HCT116 (cell line): ENCODE data around the gene MAPRE2. TPM values are rescaled to one million over a fixed set of nuclear protein-coding genes. Genes with fewer than 3 reads are reported as not detected.

ENCODE experiments used
- ATAC-seq: fragments of 200-7000 bp; cut with Tn5 transposase; 2 replicates; pipeline ENCODE4 v1.9.1; 2020; ENCODE audit warnings: mild to moderate bottlenecking, moderate library complexity
- BruUV-seq: library from RNA; stranded (reverse); fragments of 400-500 nt; replicated peaks from 2 replicates; lab custom pipeline; 2021; lab: Mats Ljungman, UMichigan
- CTCF ChIA-PET: fragments of 300-600 bp; sonication (Branson Sonifier 250); formaldehyde crosslinking; loops from one replicate; lab custom pipeline; 2021; ENCODE audit warnings: antibody characterized with exemption; lab: Charles Lee
- POLR2A ChIA-PET: fragments of 300-600, 350-600 bp; sonication (Branson Sonifier 250); formaldehyde crosslinking; loops from one replicate; lab custom pipeline; 2021; ENCODE audit warnings: antibody characterized with exemption; lab: Charles Lee
- RAD21 ChIA-PET, 2 experiments: fragments of 300-600 bp; sonication (Branson Sonifier 250); formaldehyde crosslinking; loops; one replicate each; lab custom pipeline; 2023; ENCODE audit warnings: low total read pairs in 2 of 2; ENCODE audit not compliant: uncharacterized antibody in 2 of 2, unreplicated experiment in 2 of 2, low non-redundant PET in 1 of 2; lab: Charles Lee
- DNase-seq: peaks from one replicate; pipeline ENCODE4 v3.0.0-alpha.2; 2010; ENCODE audit warnings: low read depth, low spot score
- H2AFZ ChIP-seq: fragments of 200-600 bp; shearing (Covaris generic), sonication (generic); 2 replicates; pipeline ENCODE4 v1.6.1; 2017; ENCODE audit warnings: low read depth, mixed run types, mixed read lengths, antibody characterized with exemption, low read length; ENCODE audit not compliant: poor library complexity, severe bottlenecking
- H3K27ac ChIP-seq: 2 replicates; pipeline ENCODE4 v1.5.1; 2012; ENCODE audit warnings: low read depth, low read length
- H3K27me3 ChIP-seq: fragments of 200-600 bp; sonication (generic); 2 replicates; pipeline ENCODE4 v1.6.1; 2016; ENCODE audit warnings: mixed run types, low read length, mixed read lengths; ENCODE audit not compliant: insufficient read depth
- H3K36me3 ChIP-seq, 2 experiments: fragments of 200-500 bp in 1 of 2; fragments of 200-600 bp in 1 of 2; sonication (Bioruptor generic) in 1 of 2; sonication (generic) in 1 of 2; 2 replicates each; pipeline versions ENCODE4 v1.5.1 to v1.6.1; 2014 to 2016; ENCODE audit warnings: low read length in 2 of 2, inconsistent platforms in 1 of 2, mixed read lengths in 1 of 2, mixed run types in 1 of 2; ENCODE audit not compliant: insufficient read depth in 2 of 2, control insufficient read depth in 1 of 2
- H3K4me1 ChIP-seq, 2 experiments: fragments of 200-600 bp in 1 of 2; sonication (generic) in 1 of 2; 2 replicates each; pipeline versions ENCODE4 v1.5.1 to v1.6.1; 2012 to 2017; ENCODE audit warnings: low read length in 2 of 2, inconsistent platforms in 1 of 2, mild to moderate bottlenecking in 1 of 2, mixed read lengths in 1 of 2, mixed run types in 1 of 2, moderate library complexity in 1 of 2; ENCODE audit not compliant: insufficient read depth in 2 of 2, control insufficient read depth in 1 of 2
- H3K4me2 ChIP-seq: fragments of 200-600 bp; sonication (generic); 2 replicates; pipeline ENCODE4 v1.6.1; 2017; ENCODE audit warnings: mixed run types, low read length, mixed read lengths
- H3K4me3 ChIP-seq, 2 experiments: fragments of 200-600 bp in 1 of 2; sonication (generic) in 1 of 2; replicated peaks in 1 of 2; 2 replicates each; pipeline ENCODE4 v1.5.1; 2011 to 2016; ENCODE audit warnings: low read length in 2 of 2, control low read depth in 1 of 2, low read depth in 1 of 2, mild to moderate bottlenecking in 1 of 2, mixed read lengths in 1 of 2, mixed run types in 1 of 2
- H3K79me2 ChIP-seq: fragments of 200-600 bp; sonication (generic); 2 replicates; pipeline ENCODE4 v1.6.1; 2017; ENCODE audit warnings: mild to moderate bottlenecking, mixed run types, low read length, moderate library complexity, mixed read lengths; ENCODE audit not compliant: insufficient read depth
- H3K9ac ChIP-seq: fragments of 200-600 bp; sonication (generic); 2 replicates; pipeline ENCODE4 v1.6.1; 2016; ENCODE audit warnings: low read length, mixed read lengths
- H3K9me2 ChIP-seq: fragments of 200-600 bp; sonication (generic), shearing (Covaris generic); 2 replicates; pipeline ENCODE4 v1.6.1; 2017; ENCODE audit warnings: mixed run types, mild to moderate bottlenecking, moderate library complexity; ENCODE audit not compliant: insufficient read depth
- H3K9me3 ChIP-seq, 2 experiments: fragments of 200-500 bp in 1 of 2; fragments of 200-600 bp in 1 of 2; sonication (Bioruptor generic) in 1 of 2; sonication (generic) in 1 of 2; 2 replicates each; pipeline ENCODE4 v1.6.1; 2014 to 2017; ENCODE audit warnings: low read length in 2 of 2, mixed read lengths in 2 of 2, inconsistent platforms in 1 of 2, low read depth in 1 of 2, mild to moderate bottlenecking in 1 of 2, mixed run types in 1 of 2, moderate library complexity in 1 of 2; ENCODE audit not compliant: control insufficient read depth in 1 of 2, insufficient read depth in 1 of 2
- H4K20me1 ChIP-seq: fragments of 200-600 bp; sonication (generic), shearing (Covaris generic); 2 replicates; pipeline ENCODE4 v1.6.1; 2017; ENCODE audit warnings: mixed run types, mild to moderate bottlenecking, moderate library complexity; ENCODE audit not compliant: insufficient read depth
- ATF3 ChIP-seq: IDR thresholded peaks from 2 replicates; pipeline ENCODE4 v1.6.1; 2012
- CBX3 ChIP-seq: IDR thresholded peaks from 2 replicates; pipeline ENCODE4 v1.6.1; 2012; ENCODE audit warnings: low read depth
- EGR1 ChIP-seq: IDR thresholded peaks from 2 replicates; pipeline ENCODE4 v1.6.1; 2012; ENCODE audit warnings: low read depth
- EZH2phosphoT487 ChIP-seq: fragments of 200-600 bp; IDR thresholded peaks from 2 replicates; pipeline ENCODE4 v1.6.1; 2018; ENCODE audit warnings: antibody characterized with exemption, borderline replicate concordance
- FOSL1 ChIP-seq: IDR thresholded peaks from 2 replicates; pipeline ENCODE4 v1.6.1; 2012; ENCODE audit warnings: low read depth
- MAX ChIP-seq: IDR thresholded peaks from 2 replicates; pipeline ENCODE4 v1.6.1; 2012
- REST ChIP-seq: IDR thresholded peaks from 2 replicates; pipeline ENCODE4 v1.6.1; 2012; ENCODE audit warnings: low read depth
- SP1 ChIP-seq: IDR thresholded peaks from 2 replicates; pipeline ENCODE4 v1.6.1; 2012; ENCODE audit warnings: low read depth
- TCF7L2 ChIP-seq: IDR thresholded peaks from 2 replicates; pipeline ENCODE4 v1.7.0; 2011; ENCODE audit warnings: borderline replicate concordance, inconsistent platforms; ENCODE audit not compliant: insufficient read depth, insufficient read length; ENCODE audit errors: extremely low read depth
- YY1 ChIP-seq: IDR thresholded peaks from 2 replicates; pipeline ENCODE4 v1.6.1; 2011; ENCODE audit warnings: low read length, low read depth, moderate library complexity, mild to moderate bottlenecking; ENCODE audit not compliant: insufficient replicate concordance; ENCODE audit errors: extremely low read depth
- ZFX ChIP-seq: fragments of 450-650 bp; IDR thresholded peaks from 2 replicates; pipeline ENCODE4 v1.6.1; 2017
- intact Hi-C: fragments of 100-400 bp; cut with micrococcal nuclease; formaldehyde crosslinking; loops from 2 replicates; pipeline ENCODE4 v1.10.0; 2022
- total RNA-seq: library from RNA; stranded (reverse); gene quantifications from one replicate; pipeline ENCODE4 v1.2.1, GENCODE V29; 2021; ENCODE audit not compliant: unreplicated experiment

Gene MAPRE2
- total RNA-seq, 1 experiment from 2014 or later: 17.2 TPM

- no TSS peak for BruUV-seq
- Histone ChIP-seq H3K9me2 (no peaks in the 10 kb centered on the region), H3K4me3 (no peak overlapping the region), H3K36me3 (no peaks in the 10 kb centered on the region), H3K4me1 (no peaks in the 10 kb centered on the region; a peak in 1 of 4 replicates), H3K27ac (no peak overlapping the region), H3K4me2 (no peak overlapping the region), H3K9ac (no peak overlapping the region), H2AFZ (no peak overlapping the region), H3K9me3 (no peaks in the 10 kb centered on the region), H3K79me2 (no peaks in the 10 kb centered on the region), H3K27me3 (no peaks in the 10 kb centered on the region), H4K20me1 (no peaks in the 10 kb centered on the region)
- ChIA-PET POLR2A (interaction anchor here (1.6 kb wide), 1 partner anchor 69 kb away, joined by 3 read pairs; the partner anchor contains the start of gene ZNF397), RAD21 (no interaction called here), CTCF (no interaction called here)
- DNase-seq (no peak), ATAC-seq (no peak)
- TF ChIP-seq FOSL1 (no peak), EZH2phosphoT487 (no peak), SP1 (no peak), EGR1 (no peak), MAX (no peak), TCF7L2 (no peak), REST (no peak), YY1 (no peak), ATF3 (no peak), ZFX (no peak), CBX3 (no peak)
- intact Hi-C loops: loop anchor here (5.0 kb wide), 1 partner anchor 114 kb away; no protein-coding TSS in a partner anchor
These were observed 130.2 kb downstream of the MAPRE2 start for GRCh38 chr18:35171315-35171987.
